Spleen (tissue), 11 donors: Measurements from ENCODE around the gene DENND1A. TPM values are rescaled to one million over a fixed set of nuclear protein-coding genes. Genes with fewer than 3 reads are reported as not detected.
A peak's percentile ranks its signal among the peaks of the same experiment; 100 is the strongest.
"Not testable (repeated sequence)": the region's sequence is repeated elsewhere in the genome, so short reads cannot be mapped to it uniquely, and the experiment has no call there.

Experiments used
- DNase-seq: peaks from one replicate; pipeline ENCODE4 v3.0.0-alpha.2; 2020
- H3K27ac ChIP-seq, 8 donors: fragments of 200-600 bp; sonication (generic) in 7 of 8; 1 replicate in 4 of 8; 2 replicates in 4 of 8; pipeline versions ENCODE4 v1.5.0 to v1.8.0; 2016 to 2021; ENCODE audit warnings: inconsistent platforms in 4 of 8, mild to moderate bottlenecking in 4 of 8, moderate library complexity in 1 of 8
- H3K27me3 ChIP-seq, 7 donors: fragments of 200-600 bp; sonication (generic) in 6 of 7; replicated peaks in 1 of 7; 1 replicate in 4 of 7; 2 replicates in 3 of 7; pipeline versions ENCODE4 v1.5.0 to v1.8.0; 2016 to 2021; ENCODE audit warnings: inconsistent platforms in 3 of 7, mild to moderate bottlenecking in 1 of 7
- H3K36me3 ChIP-seq, 6 donors: fragments of 200-600 bp; sonication (generic) in 5 of 6; 1 replicate in 4 of 6; 2 replicates in 2 of 6; pipeline versions ENCODE4 v1.5.0 to v1.8.0; 2016 to 2021; ENCODE audit warnings: inconsistent platforms in 2 of 6
- H3K4me1 ChIP-seq, 6 donors: fragments of 200-600 bp; sonication (generic) in 5 of 6; 1 replicate in 3 of 6; 2 replicates in 3 of 6; pipeline versions ENCODE4 v1.5.0 to v1.8.0; 2016 to 2021; ENCODE audit warnings: inconsistent platforms in 3 of 6
- H3K4me3 ChIP-seq, 8 donors: fragments of 200-600 bp; sonication (generic) in 7 of 8; 1 replicate in 4 of 8; 2 replicates in 4 of 8; pipeline versions ENCODE4 v1.5.0 to v1.8.0; 2016 to 2021; ENCODE audit warnings: inconsistent platforms in 4 of 8, mild to moderate bottlenecking in 4 of 8, moderate library complexity in 2 of 8
- H3K9me3 ChIP-seq, 8 donors: fragments of 200-600 bp; sonication (generic) in 7 of 8; 1 replicate in 4 of 8; 2 replicates in 4 of 8; pipeline versions ENCODE4 v1.5.0 to v1.8.0; 2016 to 2021; ENCODE audit warnings: inconsistent platforms in 4 of 8
- CTCF ChIP-seq, 11 experiments: fragments of 200-600 bp in 7 of 11; fragments of 450-650 bp in 4 of 11; sonication (generic) in 4 of 11; IDR thresholded peaks in 8 of 11; conservative IDR thresholded peaks in 3 of 11; 1 replicate in 7 of 11; 2 replicates in 4 of 11; pipeline versions ENCODE4 v1.4.0 to v1.8.0; 2016 to 2021; ENCODE audit warnings: antibody characterized with exemption in 11 of 11, inconsistent platforms in 4 of 11, mild to moderate bottlenecking in 1 of 11
- POLR2A ChIP-seq, 3 donors: fragments of 450-650 bp; IDR thresholded peaks; one replicate each; pipeline ENCODE4 v1.5.1; 2017; ENCODE audit warnings: antibody characterized with exemption in 3 of 3, mild to moderate bottlenecking in 1 of 3
- POLR2AphosphoS5 ChIP-seq, 3 donors: sonication (generic); formaldehyde crosslinking; IDR thresholded peaks; one replicate each; pipeline ENCODE4 v1.5.1; 2017; ENCODE audit warnings: antibody characterized with exemption in 3 of 3
- WGBS, 5 donors: extraction: QIAGEN DNeasy Blood & Tissue Kit in 3 of 5; methylation state at CpG; one replicate each; pipeline versions ENCODE4 v1.1.5 to v1.1.7; 2013 to 2018; 5-methylcytosine and 5-hydroxymethylcytosine counted together
- intact Hi-C: fragments of 100-400 bp; cut with DNase I; formaldehyde crosslinking; loops from one replicate; pipeline ENCODE4 v1.15.0; 2023; ENCODE audit warnings: low total_unique reads
- polyA plus RNA-seq, 3 donors: library from polyadenylated mRNA; stranded (reverse); fragments of 200-250 nt; gene quantifications; one replicate each; pipeline ENCODE4 v1.2.1, GENCODE V29; 2013
- total RNA-seq, 7 donors: library from RNA; depleted of rRNA in 3 of 7; stranded (reverse); fragments of >200 nt in 3 of 7; fragmentation: NEBNext Ultra II Directional in 4 of 7; extraction: Animal tissue kit (Norgen Biotek cat#: 25700) in 4 of 7; gene quantifications; one replicate each; pipeline versions ENCODE4 v1.1.0 to v1.2.1, GENCODE V29; 2016 to 2021
- donor health status: healthy with polysubstance abuse.
- donor health status: DM: no; HTN: no; CAD: no; lungs with moderate emphysema.
- donor health status: DM: no; HTN: no; CAD: no.
- donor health status: Bipolar disorder and iron deficiency.
- donor health status: healthy.
- donor health status: DM: no; HTN: no; CAD: no.
- donor health status: DM: yes; HTN: yes; CAD: no.

Gene DENND1A
- total and polyA plus RNA-seq, 10 donors, result 5.4 to 59.3 (median 48.8) TPM

- Histone ChIP-seq H3K27me3 (no peaks in the 10 kb centered on the region), H3K27ac (peak overlapping the region in 5 of 8 donors; percentile 14 to 65 (median 60)), H3K9me3 (no peaks in the 10 kb centered on the region), H3K4me1 (peaks cover 0 to 6% (median 0%) of the 10 kb centered on the region in 6 donors), H3K36me3 (peaks cover 0 to 65% (median 3%) of the 10 kb centered on the region in 6 donors), H3K4me3 (no peak overlapping the region)
- 70 to 78% (median 72%) methylated on average over 9 of the region's 9 CpGs for WGBS, 5 donors
- intact Hi-C loops, result no loop called here
- no peak for TF ChIP-seq POLR2A (IDR thresholded peaks at IDR 0.05)
- TF ChIP-seq POLR2AphosphoS5 (IDR thresholded peaks at IDR 0.05), result no peak
- peak; percentile 15 to 66 (median 54) for TF ChIP-seq CTCF (IDR thresholded peaks at IDR 0.05 in 8 of 11, conservative IDR thresholded peaks at IDR 0.05 in 3 of 11)
- no peak for DNase-seq
Measured at GRCh38 chr9:123401879-123402513, 527.9 kb downstream of the DENND1A start.

GRCh38 chr9:123400926-123401503, 528.9 kb downstream of the DENND1A start:
- DNase-seq, result no peak
- peak overlapping the region in 5 of 8 donors; percentile 10 to 65 (median 60) for H3K27ac ChIP-seq
- TF ChIP-seq POLR2A (IDR thresholded peaks at IDR 0.05) (no peak), CTCF (IDR thresholded peaks at IDR 0.05 in 8 of 11, conservative IDR thresholded peaks at IDR 0.05 in 3 of 11) (no peak)
- H3K4me1 ChIP-seq, result no peaks in the 10 kb centered on the region
- H3K4me3 ChIP-seq, result no peak overlapping the region
- WGBS, 5 donors, result 71 to 84% (median 75%) methylated on average over 13 of the region's 13 CpGs
- H3K27me3 ChIP-seq, result no peaks in the 10 kb centered on the region
- H3K36me3 ChIP-seq, result peaks cover 0 to 65% (median 5%) of the 10 kb centered on the region in 6 donors
- intact Hi-C loops, result no loop called here
- H3K9me3 ChIP-seq, result no peaks in the 10 kb centered on the region

GRCh38 chr9:123399803-123400378, 530.0 kb downstream of the DENND1A start:
- TF ChIP-seq POLR2A (IDR thresholded peaks at IDR 0.05), result no peak
- TF ChIP-seq POLR2AphosphoS5 (IDR thresholded peaks at IDR 0.05), result no peak
- peak in 5 of 11 experiments; percentile 9 to 32 (median 31) for TF ChIP-seq CTCF (IDR thresholded peaks at IDR 0.05 in 8 of 11, conservative IDR thresholded peaks at IDR 0.05 in 3 of 11)
- H3K4me3 ChIP-seq, result no peak overlapping the region
- H3K27ac ChIP-seq, result peak overlapping the region in 2 of 8 donors; percentile 60 to 65
- H3K4me1 ChIP-seq, result no peaks in the 10 kb centered on the region
- H3K9me3 ChIP-seq, result no peaks in the 10 kb centered on the region
- WGBS, 5 donors, result 78 to 87% (median 83%) methylated on average over 11 of the region's 11 CpGs
- H3K36me3 ChIP-seq, result peaks cover 0 to 73% (median 5%) of the 10 kb centered on the region in 6 donors
- intact Hi-C loops, result no loop called here
- DNase-seq, result no peak
- no peaks in the 10 kb centered on the region for H3K27me3 ChIP-seq

- 91 to 96% (median 95%) methylated on average over 14 of the region's 14 CpGs for WGBS, 5 donors
- intact Hi-C loops, DNase-seq: not testable (repeated sequence)
Measured at GRCh38 chr9:123398938-123399337, 531.0 kb downstream of the DENND1A start.

More at GRCh38 chr9:123398938-123399337, 531.0 kb downstream of the DENND1A start:
- not testable (repeated sequence) for H3K27me3 ChIP-seq, H3K4me1 ChIP-seq, H3K9me3 ChIP-seq, H3K4me3 ChIP-seq, H3K27ac ChIP-seq
- H3K36me3 ChIP-seq, result peaks cover 0 to 77% (median 5%) of the 10 kb centered on the region in 6 donors
